ENCODE data around the gene CGB7.
A peak's percentile ranks its signal among the peaks of the same experiment; 100 is the strongest.
"Not testable (repeated sequence)": the region's sequence is repeated elsewhere in the genome, so short reads cannot be mapped to it uniquely, and the experiment has no call there.

Gene CGB7
- 0 reads per million in 2 donors for total RNA-seq

GRCh38 chr19:49057636-49058234 is at the start of gene CGB7:
CGB7 (minus strand) TSS chr19:49057749; CDS start chr19:49055375, 2,374 bp downstream.
- peak; percentile 26 for DNase-seq

- peak; percentile 64 for DNase-seq
Observed at GRCh38 chr19:49106648-49107135, 49.1 kb upstream of the CGB7 start.

- no peak for DNase-seq
Observed at GRCh38 chr19:49104229-49104864, 46.8 kb upstream of the CGB7 start.

GRCh38 chr19:49103331-49104085 is 46.0 kb upstream of the CGB7 start:
- DNase-seq = no peak

- DNase-seq = no peak
Observed at GRCh38 chr19:49102303-49102702, 44.8 kb upstream of the CGB7 start.

- no peak for DNase-seq
Observed at GRCh38 chr19:49101160-49101559, 43.6 kb upstream of the CGB7 start.

GRCh38 chr19:49098795-49099194 is 41.2 kb upstream of the CGB7 start:
- no peak for DNase-seq

- DNase-seq = peak; percentile 57
Observed at GRCh38 chr19:49097453-49098288, 40.1 kb upstream of the CGB7 start.

GRCh38 chr19:49094505-49095482 is 37.2 kb upstream of the CGB7 start:
- DNase-seq = no peak

- no peak for DNase-seq
Observed at GRCh38 chr19:49092686-49093085, 35.1 kb upstream of the CGB7 start.

GRCh38 chr19:49091391-49092038 is 34.0 kb upstream of the CGB7 start:
- no peak for DNase-seq

GRCh38 chr19:49086296-49086695 is 28.7 kb upstream of the CGB7 start:
- DNase-seq = no peak

GRCh38 chr19:49085868-49086232 is 28.3 kb upstream of the CGB7 start:
- no peak for DNase-seq

- peak; percentile 96 for DNase-seq
Observed at GRCh38 chr19:49085020-49085867, 27.7 kb upstream of the CGB7 start, which contains the start of gene SNRNP70. SNRNP70 (plus strand) TSS chr19:49085451; CDS start chr19:49086415, 964 bp downstream.

GRCh38 chr19:49084206-49085019 is 26.9 kb upstream of the CGB7 start:
- DNase-seq = no peak

- DNase-seq = no peak
Observed at GRCh38 chr19:49081273-49081672, 23.7 kb upstream of the CGB7 start.

- DNase-seq = no peak
Observed at GRCh38 chr19:49080392-49080791, 22.8 kb upstream of the CGB7 start.

GRCh38 chr19:49074869-49075268 is 17.3 kb upstream of the CGB7 start:
- not testable (repeated sequence) for DNase-seq
